HG03175 (cell line): ENCODE results near the gene PRR23B.
"Not testable (repeated sequence)": the region's sequence is repeated elsewhere in the genome, so short reads cannot be mapped to it uniquely, and the experiment has no call there.

Source experiments
- ATAC-seq: cut with Tn5 transposase; IDR thresholded peaks from one replicate; pipeline ENCODE4 v1.9.1; 2021; ENCODE audit warnings: mild to moderate bottlenecking, moderate library complexity; ENCODE audit not compliant: unreplicated experiment

PRR23B gene

DNA sequence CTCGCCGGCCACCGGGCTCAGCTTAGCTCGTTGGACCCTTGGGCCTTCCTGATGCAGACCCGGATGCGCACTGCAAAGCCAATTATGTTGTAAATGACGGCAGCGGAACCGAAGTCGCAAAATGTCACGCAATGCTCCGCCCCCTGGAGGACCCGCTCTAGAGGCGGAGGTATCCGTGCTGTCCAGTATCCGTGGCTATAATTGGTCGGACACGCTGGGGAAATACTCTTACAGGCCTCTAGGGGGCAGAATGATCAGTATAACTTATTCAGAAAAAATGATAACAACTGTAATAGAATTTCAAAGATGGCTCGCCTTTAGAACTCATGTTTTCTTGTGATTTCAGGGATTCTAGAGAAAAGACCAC lies at the start of gene PRR23B:
PRR23B (minus strand) TSS at position 59 of the 367 bp plus-strand sequence. CDS start 265 bp downstream, outside the sequence.
- no peak for ATAC-seq

DNA sequence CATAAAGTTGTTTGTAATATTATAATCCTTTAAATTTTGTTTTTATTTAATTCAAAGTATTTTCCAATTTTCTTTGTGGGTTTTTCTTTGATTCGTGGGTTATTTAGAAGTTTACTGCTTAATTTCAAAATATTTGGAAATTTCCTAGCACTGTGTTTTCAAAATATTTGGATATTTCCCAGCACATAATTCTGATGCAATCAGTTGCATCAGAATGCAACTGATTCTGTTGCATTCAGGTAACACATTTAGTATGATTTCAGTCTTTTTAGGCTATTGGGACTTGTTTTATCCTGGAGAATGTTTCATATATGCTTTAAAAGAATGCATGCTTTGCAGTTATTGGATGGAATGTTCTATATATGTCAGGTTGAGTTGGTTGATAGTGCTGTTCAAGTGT lies 42.2 kb upstream of the PRR23B start:
- ATAC-seq = no peak

DNA sequence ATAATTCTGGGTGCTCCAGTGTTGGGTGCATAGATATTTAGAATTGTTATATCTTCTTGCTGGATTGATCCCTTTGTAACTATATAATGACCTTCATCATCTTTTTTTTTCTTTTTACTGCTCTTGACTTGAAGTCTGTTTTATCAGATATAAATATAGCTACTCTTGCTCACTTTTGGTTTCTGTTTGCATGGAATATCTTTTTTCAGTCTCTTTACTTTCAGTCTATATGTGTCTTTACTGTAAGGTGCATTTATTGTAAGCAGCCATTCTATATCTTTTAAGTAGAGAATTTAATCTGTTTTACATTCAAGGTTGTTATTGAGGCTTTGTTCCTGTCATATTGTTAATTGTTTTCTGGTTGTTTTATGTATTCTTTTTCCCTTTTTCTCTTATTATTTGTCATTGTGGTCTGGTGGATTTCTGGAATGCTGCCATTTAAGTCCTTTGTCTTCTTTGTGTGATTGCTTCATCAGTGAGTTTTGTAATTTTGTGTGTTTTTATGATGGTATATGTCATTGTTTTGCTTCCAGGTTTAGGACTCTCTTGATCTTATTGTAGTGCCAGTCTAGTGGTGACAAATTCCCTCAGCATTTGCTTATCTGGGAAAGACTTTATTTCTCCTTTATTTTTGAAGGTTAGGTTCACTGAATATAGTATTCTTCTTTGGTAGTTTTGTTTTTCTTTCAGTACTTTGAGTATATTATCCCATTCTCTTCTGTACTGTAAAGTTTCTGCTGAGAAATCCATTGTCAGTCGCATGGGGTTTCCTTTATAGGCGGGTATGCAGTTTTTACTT lies 32.3 kb upstream of the PRR23B start:
- no peak for ATAC-seq

DNA sequence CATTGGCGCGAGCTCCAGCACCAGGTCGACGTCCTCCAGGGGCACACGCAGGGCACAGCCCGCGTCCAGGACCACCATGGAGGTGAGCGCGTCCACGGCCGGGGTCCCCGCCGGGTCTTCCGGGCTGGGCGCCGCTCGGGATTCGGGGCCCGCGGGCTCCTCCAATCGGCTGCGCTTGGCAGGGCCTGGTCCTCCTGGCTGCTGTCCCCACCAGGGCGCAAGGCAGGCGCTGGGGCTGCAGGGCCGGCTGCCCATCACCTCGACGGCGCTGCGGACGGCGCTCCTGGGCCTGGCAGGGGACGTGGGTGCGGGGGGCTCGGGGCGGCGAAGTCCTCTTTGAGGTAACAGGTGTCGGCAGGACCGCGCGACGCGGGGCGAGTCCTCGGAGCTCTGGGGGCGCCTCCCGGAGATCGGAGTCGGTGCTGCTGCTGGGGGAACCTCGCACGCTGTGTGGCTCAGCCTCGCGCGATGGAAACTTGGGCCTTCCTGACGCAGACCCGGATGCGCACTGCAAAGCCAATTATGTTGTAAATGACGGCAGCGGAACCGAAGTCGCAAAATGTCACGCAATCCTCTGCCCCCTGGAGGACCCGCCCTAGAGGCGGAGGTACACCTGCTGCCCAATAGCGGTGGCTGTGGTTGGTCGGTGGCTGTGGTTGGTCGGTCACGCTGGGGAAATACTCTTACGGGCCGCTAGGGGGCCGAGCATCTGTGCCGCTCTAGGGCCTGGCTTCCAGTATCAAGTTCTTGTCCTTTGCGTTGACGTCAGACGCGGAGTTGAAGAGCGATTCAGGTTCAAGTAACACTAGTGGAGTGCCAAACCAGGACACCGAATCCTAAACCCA lies 23.9 kb upstream of the PRR23B start, which contains the start of gene PRR23C:
PRR23C (minus strand) TSS at position 527 of the 845 bp plus-strand sequence; CDS start at position 255, 272 bp downstream.
- no peak for ATAC-seq

DNA sequence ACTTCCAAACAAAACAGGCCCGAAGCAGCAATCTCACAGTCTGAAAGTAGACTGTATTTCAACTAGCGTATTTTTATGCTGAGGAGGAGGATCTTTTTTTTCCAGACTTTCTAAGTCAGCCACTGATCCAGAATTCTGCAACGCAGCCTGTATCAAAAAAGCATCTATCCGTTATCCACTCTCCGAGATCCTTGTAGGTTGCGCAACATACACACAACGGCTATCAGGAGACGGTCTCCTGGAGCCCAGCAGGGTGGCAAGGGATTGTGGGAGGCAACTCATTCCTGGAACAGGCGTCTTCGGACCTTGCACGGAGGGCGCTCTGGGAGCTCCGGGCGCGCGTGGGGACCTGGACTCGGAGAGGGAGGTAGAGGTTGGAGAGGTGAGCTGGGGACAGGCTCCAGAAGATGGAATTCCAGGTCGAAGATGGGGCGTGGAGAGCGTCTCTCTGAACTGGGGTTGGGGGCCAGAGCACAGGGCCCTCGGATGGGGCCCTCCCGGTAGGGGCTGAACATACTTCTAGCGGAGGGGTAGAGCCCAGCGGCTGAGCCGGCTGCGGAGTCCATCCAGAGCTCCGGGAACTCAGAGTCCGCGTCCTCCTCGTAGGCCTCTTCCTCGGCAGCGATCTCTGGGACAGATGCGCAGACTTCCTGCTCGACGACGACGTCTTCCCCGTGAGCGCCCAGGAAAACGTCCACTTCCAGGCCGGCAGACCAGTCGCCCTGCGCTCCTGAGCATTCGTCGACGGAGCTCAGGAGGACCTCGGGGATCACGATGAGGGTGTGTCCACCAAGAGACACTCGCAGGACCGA lies 23.0 kb upstream of the PRR23B start:
- no peak for ATAC-seq

DNA sequence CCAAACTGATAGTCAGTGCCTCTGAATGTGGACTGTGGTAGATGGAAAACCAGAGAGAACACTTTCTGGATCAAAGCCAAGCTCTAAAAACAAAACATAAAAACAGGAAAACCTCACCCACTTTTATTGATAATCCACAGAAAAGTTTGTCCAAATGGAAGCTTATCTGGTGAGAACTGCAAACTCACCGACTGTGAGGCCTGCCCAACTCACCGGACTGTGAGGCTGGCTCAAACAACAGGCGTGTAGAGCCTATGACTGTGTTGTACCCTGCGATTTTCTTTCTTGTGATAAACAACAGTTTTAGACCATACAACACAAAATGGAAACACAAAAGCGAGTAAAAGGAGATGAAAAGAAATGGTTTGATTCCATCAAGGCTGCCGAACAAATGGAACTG lies 16.8 kb upstream of the PRR23B start:
- no peak for ATAC-seq

DNA sequence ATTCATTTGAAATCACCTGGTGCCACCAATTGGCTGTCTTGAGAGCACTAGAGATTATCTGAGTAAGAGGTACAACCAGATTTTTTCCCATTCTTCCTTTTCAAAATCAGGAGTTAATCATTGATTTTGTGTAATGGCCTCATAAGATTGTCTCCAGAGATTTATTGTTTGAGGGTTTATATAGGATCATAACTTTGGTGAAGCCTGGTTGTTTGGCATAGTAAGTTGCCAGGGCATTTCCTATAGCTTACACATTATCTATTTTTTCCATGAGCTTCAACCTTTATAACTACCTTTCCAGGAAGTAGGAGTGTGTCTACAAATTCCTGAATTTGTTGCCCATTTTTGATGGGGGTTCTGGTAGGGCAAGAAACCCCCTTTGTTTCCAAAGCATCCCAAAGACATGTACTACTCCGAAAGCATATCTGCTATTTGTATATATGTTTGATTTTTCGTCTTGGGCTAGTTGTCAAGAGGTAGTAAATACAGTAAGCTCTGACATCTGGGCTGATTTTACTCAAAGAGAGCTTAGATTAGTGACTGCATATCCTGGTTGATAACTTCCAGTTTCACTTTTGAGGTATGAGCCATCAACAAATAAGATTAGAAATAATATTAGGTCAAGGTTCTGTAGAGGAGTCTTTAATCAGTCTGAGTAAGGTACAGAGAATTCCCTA lies 11.7 kb upstream of the PRR23B start:
- ATAC-seq = no peak

DNA sequence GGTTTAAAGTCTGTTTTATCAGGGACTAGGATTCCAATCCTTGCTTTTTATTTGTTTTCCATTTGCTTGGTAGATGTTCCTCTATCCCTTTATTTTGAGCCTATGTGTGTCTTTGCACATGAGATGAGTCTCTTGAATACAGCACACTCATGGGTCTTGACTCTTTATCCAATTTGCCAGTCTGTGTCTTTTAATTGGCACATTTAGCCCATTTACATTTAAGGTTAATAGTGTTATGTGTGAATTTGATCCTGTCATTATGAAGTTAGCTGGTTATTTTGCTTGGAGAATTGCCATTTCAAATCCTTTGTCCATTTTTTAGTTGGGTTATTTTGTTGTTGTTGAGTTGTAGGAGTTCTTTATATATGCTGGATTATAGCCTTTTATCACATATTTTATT lies 9.8 kb upstream of the PRR23B start:
- ATAC-seq = not testable (repeated sequence)

DNA sequence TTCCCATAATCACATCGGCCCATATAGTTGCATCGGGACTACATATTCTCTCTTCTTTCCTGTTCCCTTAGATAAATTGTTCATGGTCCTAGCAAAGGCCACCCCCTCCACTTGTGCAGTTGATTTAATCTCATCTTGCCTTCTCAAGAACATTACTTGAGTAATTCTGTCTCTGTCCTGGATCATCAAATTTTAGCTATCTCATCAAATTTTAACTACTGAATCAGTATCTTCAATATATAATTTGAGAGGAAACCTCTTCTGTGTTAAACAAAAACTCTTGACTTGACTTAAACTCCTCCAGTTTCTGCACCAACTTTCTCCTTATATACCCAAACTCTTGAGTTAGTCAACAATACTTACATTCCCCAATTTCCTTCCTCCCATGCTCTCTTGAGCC lies 4.2 kb upstream of the PRR23B start:
- ATAC-seq = no peak

DNA sequence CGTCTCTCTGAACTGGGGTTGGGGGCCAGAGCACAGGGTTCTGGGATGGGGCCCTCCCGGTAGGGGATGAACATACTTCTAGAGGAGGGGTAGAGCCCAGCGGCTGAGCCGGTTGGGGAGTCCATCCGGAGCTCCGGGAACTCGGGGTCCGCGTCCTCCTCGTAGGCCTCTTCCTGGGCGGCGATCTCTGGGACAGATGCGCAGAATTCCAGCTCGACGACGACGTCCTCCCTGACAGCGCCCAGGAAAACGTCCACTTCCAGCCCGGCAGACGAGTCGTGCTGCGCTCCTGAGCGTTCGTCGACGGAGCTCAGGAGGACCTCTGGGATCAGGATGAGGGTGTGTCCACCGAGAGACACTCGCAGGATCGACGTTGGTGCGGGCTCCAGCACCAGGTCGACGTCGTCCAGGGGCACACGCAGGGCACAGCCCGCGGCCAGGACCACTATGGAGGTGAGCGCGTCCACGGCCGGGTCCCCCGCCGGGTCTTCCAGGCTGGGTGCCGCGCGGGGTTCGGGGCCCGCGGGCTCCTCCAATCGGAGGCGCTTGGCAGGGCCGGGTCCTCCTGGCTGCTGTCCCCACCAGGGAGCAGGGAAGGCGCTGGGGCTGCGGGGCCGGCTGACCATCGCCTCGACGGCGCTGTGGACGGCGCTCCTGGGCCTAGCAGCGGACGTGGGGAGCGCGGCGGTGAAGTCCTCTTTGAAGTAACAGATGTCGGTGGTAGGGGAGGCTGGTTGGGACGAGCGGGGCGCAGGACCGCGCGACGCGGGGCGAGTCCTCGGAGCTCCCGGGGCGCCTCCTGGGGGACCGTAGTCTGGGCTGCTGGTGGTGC lies 474 bp downstream of the PRR23B start:
- no peak for ATAC-seq

DNA sequence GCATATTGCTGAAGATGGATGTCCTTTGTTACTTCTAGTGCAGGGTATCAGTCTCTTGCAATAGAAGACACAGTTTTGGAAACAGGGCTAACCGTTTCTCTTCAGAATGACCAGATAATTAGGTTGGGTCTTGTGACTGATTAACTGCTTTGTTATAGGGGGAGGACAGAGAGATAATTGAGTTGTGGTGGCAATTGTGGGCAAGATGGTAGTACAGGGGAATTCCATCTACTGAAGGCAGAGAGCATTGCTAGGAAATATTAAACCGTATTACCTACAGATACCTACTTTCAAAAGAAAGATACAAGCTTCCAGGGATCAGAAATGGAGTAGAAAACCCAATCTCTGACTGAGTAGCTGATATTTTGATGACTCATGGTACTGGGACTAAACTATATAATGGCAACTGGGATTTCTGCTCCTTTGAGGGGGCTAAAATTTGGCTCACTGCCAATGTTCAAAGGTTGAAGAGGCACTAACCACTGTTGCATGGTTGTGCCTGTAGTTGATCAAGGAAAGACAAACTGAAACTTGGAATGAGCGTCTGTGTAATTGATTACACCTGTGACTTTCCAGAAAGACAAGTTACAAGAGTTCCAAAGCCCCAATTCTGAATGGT lies 4.2 kb downstream of the PRR23B start:
- no peak for ATAC-seq

DNA sequence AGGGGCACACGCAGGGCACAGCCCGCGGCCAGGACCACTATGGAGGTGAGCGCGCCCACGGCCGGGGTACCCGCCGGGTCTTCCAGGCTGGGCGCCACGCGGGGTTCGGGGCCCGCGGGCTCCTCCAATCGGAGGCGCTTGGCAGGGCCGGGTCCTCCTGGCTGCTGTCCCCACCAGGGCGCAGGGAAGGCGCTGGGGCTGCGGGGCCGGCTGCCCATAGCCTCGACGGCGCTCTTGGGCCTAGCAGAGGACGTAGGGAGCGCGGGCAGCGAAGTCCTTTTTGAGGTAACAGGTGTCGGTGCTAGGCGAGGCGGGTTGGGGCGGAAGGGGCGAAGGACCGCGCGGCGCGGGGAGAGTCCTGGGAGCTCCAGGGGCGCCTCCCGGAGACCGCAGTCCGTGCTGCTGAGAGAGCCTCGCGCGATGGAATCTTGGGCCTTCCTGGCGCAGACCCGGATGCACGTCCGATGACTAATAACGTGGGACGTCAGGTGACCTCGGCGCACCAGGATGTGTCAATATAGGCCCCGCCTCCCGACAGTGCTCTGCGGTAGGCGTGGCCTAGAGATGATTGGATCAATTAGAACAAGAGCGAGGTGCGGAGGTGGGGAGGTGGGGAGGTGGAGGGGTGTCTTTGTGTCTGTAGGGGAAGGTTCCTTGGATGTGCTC lies 14.5 kb downstream of the PRR23B start, which contains the start of gene PRR23A:
PRR23A (minus strand) TSS at position 218 of the 666 bp plus-strand sequence; CDS start at position 218, 0 bp downstream.
- no peak for ATAC-seq

DNA sequence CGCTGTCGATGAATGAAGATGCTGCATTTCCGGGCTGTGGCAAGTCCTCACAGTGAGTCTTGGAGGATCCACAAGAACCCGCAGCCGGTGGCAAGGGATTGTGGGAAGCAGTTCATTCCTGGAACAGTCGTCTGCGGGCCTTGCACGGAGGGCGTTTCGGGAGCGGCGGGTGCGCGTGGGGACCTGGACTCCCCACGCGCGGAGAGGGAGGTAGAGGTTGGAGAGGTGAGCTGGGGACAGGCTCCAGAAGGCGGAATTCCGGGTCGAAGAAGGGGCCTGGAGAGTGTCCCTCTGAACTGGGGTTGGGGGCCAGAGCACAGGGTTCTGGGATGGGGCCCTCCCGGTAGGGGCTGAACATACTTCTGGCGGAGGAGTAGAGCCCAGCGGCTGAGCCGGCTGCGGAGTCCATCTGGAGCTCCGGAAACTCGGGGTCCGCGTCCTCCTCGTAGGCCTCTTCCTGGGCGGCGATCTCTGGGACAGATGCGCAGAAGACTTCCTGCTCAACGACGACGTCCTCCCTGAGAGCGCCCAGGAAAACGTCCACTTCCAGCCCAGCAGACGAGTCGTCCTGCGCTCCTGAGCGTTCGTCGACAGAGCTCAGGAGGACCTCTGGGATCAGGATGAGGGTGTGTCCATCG lies 15.3 kb downstream of the PRR23B start:
- no peak for ATAC-seq

DNA sequence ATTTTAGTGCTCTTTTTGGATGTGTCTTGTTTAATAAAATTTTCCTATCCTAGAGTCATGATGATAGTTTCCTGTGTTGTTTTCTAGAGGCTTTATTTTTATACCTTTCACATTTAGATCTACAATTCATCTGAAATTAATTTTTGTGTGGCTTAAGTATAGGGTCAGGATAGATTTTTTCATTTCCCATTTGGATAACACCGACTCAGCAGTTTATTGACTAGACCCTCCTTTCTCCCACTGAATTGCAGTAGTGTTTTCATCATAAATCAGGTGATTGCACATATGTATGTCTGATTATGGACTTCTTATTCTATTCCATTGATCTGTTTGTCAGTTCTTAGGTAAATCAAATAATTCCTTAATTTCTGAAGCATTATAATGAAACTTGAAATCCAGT lies 25.0 kb downstream of the PRR23B start:
- ATAC-seq = no peak

DNA sequence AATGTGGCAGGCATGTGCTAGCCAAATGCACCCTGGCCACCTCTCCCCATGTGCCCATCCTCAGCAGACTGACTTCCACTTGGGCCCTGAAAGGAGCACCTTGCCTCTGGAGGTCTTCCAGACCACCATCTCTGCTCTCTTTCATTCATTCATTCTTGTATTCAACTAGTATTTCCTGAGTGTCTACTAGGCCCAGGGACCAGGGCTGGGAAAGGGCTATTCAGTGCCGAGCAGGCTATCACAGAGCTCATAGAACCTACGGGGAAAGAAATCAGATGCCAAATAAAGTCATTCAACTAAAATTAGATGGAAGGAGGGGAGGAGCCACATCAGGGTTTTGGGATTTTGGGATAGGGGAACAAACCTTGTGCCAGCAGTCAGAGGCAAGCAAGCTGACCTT lies 33.5 kb downstream of the PRR23B start:
- ATAC-seq = no peak

DNA sequence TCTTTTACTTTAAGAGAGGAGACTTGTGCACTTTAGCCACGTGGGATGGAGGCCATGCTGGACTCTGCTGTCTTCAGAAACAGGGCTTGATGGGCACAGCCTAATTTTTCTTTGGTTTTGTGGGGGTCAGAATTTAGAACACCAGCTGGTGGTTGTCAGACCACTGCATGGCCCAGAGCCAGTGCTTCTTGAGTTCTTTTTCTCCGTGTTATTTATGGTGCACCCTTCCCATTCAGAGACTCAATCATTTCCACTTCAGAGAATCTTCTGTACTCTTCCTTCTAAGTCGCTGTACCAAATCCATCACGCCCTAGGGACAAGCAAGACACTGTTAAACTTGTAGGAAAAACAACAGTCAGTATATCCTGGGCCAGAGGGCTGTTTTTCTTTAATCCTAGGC lies 34.8 kb downstream of the PRR23B start:
- ATAC-seq = no peak

DNA sequence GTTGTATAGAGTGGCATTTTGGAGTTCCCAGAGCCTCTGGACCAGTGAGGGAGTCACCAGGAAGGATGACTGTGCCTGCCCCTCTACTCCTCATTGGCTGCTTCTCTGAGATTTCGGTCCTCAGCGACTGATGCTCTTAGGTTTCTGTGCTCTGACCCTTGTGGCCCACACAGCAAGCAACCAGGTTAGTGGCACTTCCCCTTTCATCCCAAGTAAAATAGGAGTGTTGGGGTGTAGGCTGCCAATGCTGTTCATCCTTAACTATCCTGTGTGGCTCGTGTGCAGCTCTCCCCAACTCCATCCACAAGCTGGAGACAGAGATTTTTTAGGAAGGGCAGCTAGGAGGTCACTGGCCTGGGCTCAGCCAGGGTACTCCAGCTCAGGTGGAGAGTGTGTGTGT lies 35.9 kb downstream of the PRR23B start:
- no peak for ATAC-seq

DNA sequence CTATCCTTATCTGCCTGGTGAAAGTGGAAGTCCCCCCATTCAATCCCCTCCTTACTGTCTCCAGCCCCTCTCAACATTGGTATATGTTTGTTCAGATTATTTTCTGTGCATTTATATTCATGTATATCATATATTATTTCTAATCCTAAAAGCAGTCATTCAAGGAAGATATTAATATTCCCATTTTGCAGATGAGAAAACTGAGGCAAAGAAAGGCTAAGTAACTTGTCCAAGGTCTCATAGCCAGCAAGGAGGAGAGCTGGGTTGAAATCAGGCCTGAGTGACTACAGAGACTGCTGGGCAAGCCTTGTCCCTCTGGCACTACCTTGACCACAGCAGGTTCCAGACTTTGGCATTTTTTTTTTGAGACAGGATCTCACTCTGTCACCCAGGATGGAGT lies 44.7 kb downstream of the PRR23B start:
- ATAC-seq = no peak
